Measurements from ENCODE around the gene RASGRP3.

Gene RASGRP3

GRCh38 chr2:33525666-33526065 is 49.2 kb downstream of the RASGRP3 start:
- H3K36me3 ChIP-seq (replicated peaks) = no peaks in the 10 kb centered on the region
- H3K27ac ChIP-seq = no peak overlapping the region
- H3K4me3 ChIP-seq (ENCODE audit: low read depth, low read length) = no peak overlapping the region
- in situ Hi-C loops (cut with HindIII; ENCODE audit: low pct_ligation_motif_present, low sequenced_read_pairs) = no loop called here
- TF ChIP-seq CTCF (IDR thresholded peaks at IDR 0.05; ENCODE audit: low read depth, low read length, missing control alignments) = no peak
- no peak for DNase-seq
- no peaks in the 10 kb centered on the region for H3K27me3 ChIP-seq (replicated peaks)

- in situ Hi-C loops (cut with HindIII; ENCODE audit: low pct_ligation_motif_present, low sequenced_read_pairs) = no loop called here
- Histone ChIP-seq H3K27me3 (replicated peaks) (no peaks in the 10 kb centered on the region), H3K4me3 (ENCODE audit: low read depth, low read length) (no peak overlapping the region), H3K27ac (no peak overlapping the region), H3K36me3 (replicated peaks) (no peaks in the 10 kb centered on the region)
- DNase-seq = no peak
- TF ChIP-seq CTCF (IDR thresholded peaks at IDR 0.05; ENCODE audit: low read depth, low read length, missing control alignments) = no peak
These were observed 49.7 kb downstream of the RASGRP3 start for GRCh38 chr2:33526132-33526531.

- no peak overlapping the region for H3K27ac ChIP-seq
- H3K27me3 ChIP-seq (replicated peaks) = no peaks in the 10 kb centered on the region
- H3K36me3 ChIP-seq (replicated peaks) = no peaks in the 10 kb centered on the region
- in situ Hi-C loops (cut with HindIII; ENCODE audit: low pct_ligation_motif_present, low sequenced_read_pairs) = no loop called here
- no peak for TF ChIP-seq CTCF (IDR thresholded peaks at IDR 0.05; ENCODE audit: low read depth, low read length, missing control alignments)
- no peak overlapping the region for H3K4me3 ChIP-seq (ENCODE audit: low read depth, low read length)
- no peak for DNase-seq
These were observed 50.5 kb downstream of the RASGRP3 start for GRCh38 chr2:33526921-33527320.

GRCh38 chr2:33528441-33528950 is 52.0 kb downstream of the RASGRP3 start:
- TF ChIP-seq CTCF (IDR thresholded peaks at IDR 0.05; ENCODE audit: low read depth, low read length, missing control alignments) = no peak
- DNase-seq = no peak
- Histone ChIP-seq H3K36me3 (replicated peaks) (no peaks in the 10 kb centered on the region), H3K27me3 (replicated peaks) (no peaks in the 10 kb centered on the region), H3K27ac (no peak overlapping the region), H3K4me3 (ENCODE audit: low read depth, low read length) (no peak overlapping the region)
- in situ Hi-C loops (cut with HindIII; ENCODE audit: low pct_ligation_motif_present, low sequenced_read_pairs) = no loop called here

GRCh38 chr2:33529771-33530481 is 53.5 kb downstream of the RASGRP3 start:
- Histone ChIP-seq H3K27me3 (replicated peaks) (no peaks in the 10 kb centered on the region), H3K27ac (peak overlapping the region; percentile 63), H3K4me3 (ENCODE audit: low read depth, low read length) (no peak overlapping the region), H3K36me3 (replicated peaks) (no peaks in the 10 kb centered on the region)
- DNase-seq = peak; percentile 90
- in situ Hi-C loops (cut with HindIII; ENCODE audit: low pct_ligation_motif_present, low sequenced_read_pairs) = no loop called here
- TF ChIP-seq CTCF (IDR thresholded peaks at IDR 0.05; ENCODE audit: low read depth, low read length, missing control alignments) = peak; percentile 32
